GM18498 (cell line): Measurements from ENCODE around the gene EPHA6.
"Not testable (repeated sequence)": the region's sequence is repeated elsewhere in the genome, so short reads cannot be mapped to it uniquely, and the experiment has no call there.

Source experiments
- ATAC-seq: cut with Tn5 transposase; IDR thresholded peaks from one replicate; pipeline ENCODE4 v1.9.1; 2021; ENCODE audit warnings: mild to moderate bottlenecking, moderate library complexity; ENCODE audit not compliant: unreplicated experiment

The EPHA6 gene

DNA sequence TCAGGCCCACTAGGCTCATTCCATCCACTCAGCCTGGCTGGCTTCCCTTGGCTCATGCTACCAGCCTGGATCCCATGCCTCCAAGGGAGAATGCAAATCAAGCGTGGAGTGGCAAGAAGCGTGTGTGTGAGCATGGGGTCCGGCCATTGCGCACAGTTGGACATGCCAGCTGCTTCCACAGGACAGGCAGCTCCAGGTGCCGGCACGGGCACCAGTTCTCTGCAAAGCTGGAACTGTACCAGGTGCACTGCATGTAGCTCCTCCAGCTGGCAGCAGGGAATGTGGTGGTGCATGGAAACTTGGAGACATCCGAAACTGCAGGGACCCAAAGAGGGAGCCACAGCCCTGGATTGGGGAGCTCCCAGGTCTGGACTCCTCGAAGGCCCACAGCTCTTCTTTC is 449.8 kb downstream of the EPHA6 start:
- ATAC-seq: no peak

- ATAC-seq: no peak
These were observed 451.0 kb downstream of the EPHA6 start for GRCh38 chr3:97265237-97266005.

GRCh38 chr3:97269202-97269601 is 454.8 kb downstream of the EPHA6 start:
- ATAC-seq: no peak

DNA sequence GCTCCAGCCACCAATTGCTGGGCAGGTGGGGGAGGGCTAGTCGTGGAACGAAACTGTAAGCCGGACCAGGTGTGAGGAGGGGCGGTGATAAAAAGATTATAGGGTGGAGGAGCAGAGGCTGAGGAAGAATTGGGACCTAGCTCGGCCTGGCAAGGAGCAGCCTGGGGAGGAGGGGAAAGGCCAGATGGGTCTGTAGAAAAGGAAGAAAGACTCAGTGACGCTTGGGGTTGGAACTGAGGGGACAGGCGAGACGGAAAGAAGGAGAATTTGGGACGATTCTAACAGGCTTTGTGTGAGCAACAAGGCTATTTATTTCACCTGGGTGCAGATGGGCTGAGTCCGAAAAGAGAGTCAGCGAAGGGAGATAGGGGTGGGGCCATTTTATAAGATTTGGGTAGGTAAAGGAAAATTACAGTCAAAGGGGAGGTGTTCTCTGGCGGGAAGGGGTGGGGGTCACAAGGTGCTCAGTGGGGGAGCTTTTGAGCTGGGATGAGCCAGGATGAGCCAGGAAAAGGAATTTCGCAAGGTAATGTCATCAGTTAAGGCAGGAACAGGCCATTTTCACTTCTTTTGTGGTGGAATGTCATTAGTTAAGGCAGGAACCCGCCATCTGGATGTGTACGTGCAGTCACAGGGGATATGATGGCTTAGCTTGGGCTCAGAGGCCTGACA is 462.6 kb downstream of the EPHA6 start:
- not testable (repeated sequence) for ATAC-seq

DNA sequence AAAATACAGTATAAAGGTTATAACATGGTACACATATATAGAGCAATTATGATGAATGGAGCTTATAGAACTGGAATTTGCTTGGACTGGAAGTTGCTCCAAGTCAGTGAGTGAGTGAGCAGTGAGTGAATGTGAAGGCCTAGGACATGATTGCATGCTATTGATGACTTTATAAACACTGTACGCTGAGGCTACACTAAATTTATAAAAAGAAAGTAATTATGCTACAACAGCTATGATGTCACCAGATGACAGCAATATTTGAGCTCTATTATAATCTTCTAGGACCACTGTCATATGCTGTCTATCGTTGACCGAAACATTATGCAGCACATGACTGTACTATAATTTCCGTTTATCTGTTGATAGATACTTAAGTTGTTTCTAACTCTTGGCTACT is 463.3 kb downstream of the EPHA6 start:
- no peak for ATAC-seq

DNA sequence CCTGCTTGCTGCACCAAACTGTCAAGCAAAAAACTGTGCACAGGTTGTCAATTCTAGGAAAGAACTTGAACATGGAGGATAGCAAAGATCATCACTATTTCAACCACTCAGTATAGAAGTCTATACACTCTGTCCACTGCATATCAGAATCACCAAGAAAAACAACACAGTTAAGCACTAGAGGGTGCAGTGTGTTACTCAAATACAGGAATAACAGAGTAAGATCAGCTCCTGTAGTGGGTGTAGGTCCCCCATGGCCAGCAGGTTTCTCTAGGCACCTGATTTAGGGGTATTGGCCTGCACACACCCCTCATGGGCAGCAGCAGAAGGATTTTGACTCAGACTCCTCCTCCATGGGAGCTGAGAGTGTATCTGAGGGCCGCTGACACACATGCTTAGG is 464.1 kb downstream of the EPHA6 start:
- no peak for ATAC-seq

GRCh38 chr3:97291901-97292300 is 477.5 kb downstream of the EPHA6 start:
- ATAC-seq: no peak

DNA sequence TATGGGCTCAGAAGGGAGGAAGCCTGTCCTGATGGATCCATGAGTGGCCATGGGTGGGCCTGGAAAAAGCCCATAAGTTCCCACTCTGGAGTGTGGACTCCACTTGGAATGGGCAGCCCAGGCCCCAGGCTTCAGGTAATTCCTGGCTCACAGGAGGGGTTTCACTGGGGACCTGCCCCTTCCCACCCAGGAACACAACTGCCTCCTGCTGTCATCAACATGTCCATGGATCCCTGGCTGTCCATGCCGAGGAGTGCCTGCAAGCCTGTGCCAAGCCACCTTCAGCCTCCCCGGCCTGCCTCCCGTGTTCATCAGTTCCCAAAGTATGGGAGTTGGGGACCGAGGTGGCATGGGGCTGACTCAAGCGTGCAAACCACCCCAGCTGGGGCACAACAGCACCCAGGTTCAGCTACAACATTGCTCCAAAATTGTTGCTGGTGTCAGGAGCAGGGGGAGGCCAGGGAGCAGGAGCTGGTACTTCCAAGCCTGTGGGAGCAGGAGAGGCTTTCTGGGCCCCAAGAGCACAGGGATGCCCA is 479.3 kb downstream of the EPHA6 start:
- ATAC-seq: no peak

DNA sequence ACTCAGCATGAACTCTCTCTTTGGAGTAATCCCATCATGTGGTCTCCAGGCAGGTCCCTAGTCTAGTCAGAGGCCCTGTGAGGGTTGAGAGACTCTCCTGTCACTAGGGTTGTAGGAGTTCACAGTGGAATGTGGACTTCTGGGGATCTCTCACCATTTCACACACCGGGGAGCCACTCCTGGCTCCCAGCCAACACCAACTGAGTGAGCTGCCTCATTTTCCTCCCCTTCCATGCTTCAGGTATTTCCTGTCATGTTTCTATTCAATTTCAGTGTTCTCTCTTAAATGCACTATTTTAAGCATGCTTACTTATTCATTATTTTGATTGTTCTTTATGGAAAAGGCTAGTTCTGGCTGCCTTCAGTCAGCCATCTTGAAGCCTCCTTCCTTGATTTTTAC is 482.6 kb downstream of the EPHA6 start:
- no peak for ATAC-seq

DNA sequence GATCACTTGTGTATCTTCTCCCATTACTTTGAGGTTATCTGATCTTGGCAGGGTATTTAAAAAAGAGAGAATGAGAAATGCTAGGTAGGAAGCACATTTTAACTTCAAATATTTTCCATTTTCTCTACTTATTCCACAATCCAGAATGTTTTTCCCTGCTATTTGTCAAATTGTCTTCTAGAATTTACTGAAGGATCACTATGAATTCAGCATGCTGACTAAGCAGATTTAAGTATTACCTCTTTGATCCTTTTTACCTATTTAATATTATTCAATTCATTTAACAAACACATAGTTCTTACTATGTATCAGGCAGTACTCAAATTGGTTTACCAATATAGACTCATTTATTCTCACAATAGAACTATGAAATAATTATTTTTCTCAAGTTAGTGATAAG is 486.7 kb downstream of the EPHA6 start:
- no peak for ATAC-seq

DNA sequence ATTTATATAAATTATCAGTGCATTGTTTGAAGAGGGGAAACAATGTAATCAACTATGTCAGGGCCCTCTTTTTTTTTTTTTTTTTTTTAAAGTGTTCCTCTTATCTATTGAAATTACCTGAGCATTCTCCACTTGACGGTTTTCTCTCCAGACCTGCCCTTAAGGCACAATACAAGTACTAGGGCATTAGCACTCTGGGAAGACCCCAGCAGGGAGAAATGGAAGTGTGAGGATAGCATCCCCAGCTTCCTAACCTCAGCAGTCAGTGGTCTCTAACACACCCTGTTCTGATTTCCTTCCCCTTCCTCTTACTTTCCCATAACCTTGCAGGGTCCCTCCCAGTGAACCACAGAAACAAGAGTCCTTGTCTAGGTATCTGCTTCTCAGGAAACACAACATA is 491.8 kb downstream of the EPHA6 start:
- no peak for ATAC-seq

GRCh38 chr3:97338375-97338774 is 524.0 kb downstream of the EPHA6 start:
- ATAC-seq: no peak

GRCh38 chr3:97340940-97341339 is 526.5 kb downstream of the EPHA6 start:
- no peak for ATAC-seq

GRCh38 chr3:97347780-97348179 is 533.4 kb downstream of the EPHA6 start:
- no peak for ATAC-seq

DNA sequence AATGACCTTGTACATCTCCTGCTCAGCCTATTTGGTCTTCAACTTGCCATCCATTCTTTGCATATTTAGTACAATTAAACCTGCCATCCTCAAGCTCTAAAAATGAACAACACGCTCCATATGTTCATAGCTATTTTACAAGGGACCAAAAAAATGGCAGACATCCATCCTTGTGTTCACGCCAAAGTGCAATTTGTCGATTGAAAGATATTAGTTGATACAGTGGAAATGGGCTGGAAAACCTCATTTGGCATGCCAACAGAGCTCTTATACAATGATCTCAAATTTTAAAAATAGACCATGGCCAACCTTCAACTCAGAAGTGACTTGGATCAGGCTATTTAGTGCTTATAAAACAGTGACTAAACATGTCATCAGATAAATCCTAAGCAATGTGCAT is 536.6 kb downstream of the EPHA6 start:
- no peak for ATAC-seq

DNA sequence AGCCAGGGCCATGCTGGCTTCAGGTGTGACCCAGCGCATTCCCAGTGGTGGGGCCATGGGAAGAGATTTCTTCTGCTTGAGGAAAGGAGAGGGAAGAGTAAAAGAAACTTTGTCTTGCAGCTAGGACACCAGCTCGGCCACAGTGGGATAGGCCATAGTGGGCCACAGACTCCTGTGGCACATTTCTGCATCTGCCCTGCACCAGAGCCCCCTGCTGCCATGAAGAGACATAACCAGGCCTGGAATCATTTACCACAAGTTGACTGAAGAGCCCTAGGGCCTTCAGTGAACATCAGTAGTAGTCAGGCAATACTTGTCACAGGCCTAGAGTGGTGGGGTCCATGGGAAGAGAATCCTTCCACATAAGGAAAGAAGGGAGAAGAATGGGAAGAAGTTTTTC is 538.8 kb downstream of the EPHA6 start:
- no peak for ATAC-seq

- no peak for ATAC-seq
These were observed 545.6 kb downstream of the EPHA6 start for GRCh38 chr3:97359977-97360376.

- ATAC-seq: no peak
These were observed 546.4 kb downstream of the EPHA6 start for GRCh38 chr3:97360804-97361203.

GRCh38 chr3:97384583-97384982 is 570.2 kb downstream of the EPHA6 start:
- no peak for ATAC-seq

- no peak for ATAC-seq
These were observed 574.4 kb downstream of the EPHA6 start for GRCh38 chr3:97388774-97389173.

DNA sequence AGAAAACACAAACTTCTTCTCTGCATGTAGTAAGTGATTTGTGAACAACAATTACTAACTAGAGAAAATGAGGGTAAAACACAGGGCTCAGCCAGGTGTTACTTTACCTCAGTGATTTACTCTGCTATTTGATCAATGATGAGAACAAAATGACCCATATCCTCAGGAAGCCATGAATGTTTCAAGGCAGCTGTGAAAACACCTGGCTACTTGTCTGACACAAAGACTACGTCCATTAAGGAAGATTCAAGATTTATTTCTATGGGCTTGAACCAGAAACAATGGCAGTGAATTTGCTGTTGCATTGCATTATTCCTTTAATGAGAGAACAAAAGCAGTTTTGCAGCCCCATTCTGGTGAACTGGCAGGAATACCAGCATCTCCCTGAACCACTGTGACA is 575.5 kb downstream of the EPHA6 start:
- no peak for ATAC-seq

GRCh38 chr3:97391167-97391566 is 576.8 kb downstream of the EPHA6 start:
- ATAC-seq: no peak
